Tibial nerve (tissue), 4 donors: ENCODE data around the gene PLEKHA3.

ENCODE experiments used
- EP300 ChIP-seq, 2 donors: sonication (generic); formaldehyde crosslinking; IDR thresholded peaks; one replicate each; pipeline ENCODE4 v1.6.1; 2017; ENCODE audit warnings: antibody characterized with exemption in 2 of 2, mild to moderate bottlenecking in 1 of 2
- POLR2A ChIP-seq, 2 donors: fragments of 450-650 bp; IDR thresholded peaks; one replicate each; pipeline ENCODE4 v1.6.1; 2017; ENCODE audit warnings: antibody characterized with exemption in 2 of 2, mild to moderate bottlenecking in 2 of 2, moderate library complexity in 2 of 2
- TF ChIP-seq, protein P1 (sequence below), 5 experiments: fragments of 200-600 bp in 3 of 5; fragments of 450-650 bp in 2 of 5; sonication (generic) in 3 of 5; IDR thresholded peaks; one replicate each; pipeline ENCODE4 v1.5.1; 2016 to 2019; ENCODE audit warnings: antibody characterized with exemption in 5 of 5, mild to moderate bottlenecking in 3 of 5, moderate library complexity in 2 of 5

DNA sequence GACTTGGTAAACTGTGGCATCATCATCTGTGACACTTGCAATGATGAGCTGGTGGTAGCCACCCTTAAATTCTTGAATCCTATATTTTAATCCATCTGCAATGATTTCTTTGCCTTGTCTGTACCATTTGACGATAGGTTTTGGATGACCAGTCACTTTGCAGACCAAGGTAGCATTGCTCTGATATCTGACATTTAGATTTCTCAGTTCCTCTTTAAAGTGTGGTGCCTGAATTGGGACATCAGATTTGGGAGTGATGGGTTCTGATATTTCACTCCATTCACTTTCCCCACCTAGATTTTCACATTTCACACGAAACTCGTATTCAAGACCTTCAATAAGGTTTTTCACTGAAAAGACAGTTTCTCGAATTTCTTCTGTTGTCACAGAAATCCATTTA, 55.8 kb downstream of the PLEKHA3 start:
- TF ChIP-seq POLR2A (IDR thresholded peaks at IDR 0.05) (no peak), EP300 (IDR thresholded peaks at IDR 0.05) (no peak)
- TF ChIP-seq, protein P1, sequence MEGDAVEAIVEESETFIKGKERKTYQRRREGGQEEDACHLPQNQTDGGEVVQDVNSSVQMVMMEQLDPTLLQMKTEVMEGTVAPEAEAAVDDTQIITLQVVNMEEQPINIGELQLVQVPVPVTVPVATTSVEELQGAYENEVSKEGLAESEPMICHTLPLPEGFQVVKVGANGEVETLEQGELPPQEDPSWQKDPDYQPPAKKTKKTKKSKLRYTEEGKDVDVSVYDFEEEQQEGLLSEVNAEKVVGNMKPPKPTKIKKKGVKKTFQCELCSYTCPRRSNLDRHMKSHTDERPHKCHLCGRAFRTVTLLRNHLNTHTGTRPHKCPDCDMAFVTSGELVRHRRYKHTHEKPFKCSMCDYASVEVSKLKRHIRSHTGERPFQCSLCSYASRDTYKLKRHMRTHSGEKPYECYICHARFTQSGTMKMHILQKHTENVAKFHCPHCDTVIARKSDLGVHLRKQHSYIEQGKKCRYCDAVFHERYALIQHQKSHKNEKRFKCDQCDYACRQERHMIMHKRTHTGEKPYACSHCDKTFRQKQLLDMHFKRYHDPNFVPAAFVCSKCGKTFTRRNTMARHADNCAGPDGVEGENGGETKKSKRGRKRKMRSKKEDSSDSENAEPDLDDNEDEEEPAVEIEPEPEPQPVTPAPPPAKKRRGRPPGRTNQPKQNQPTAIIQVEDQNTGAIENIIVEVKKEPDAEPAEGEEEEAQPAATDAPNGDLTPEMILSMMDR (IDR thresholded peaks at IDR 0.05), result no peak
